ENCODE results near the gene CTNNB1.

The CTNNB1 gene

GRCh38 chr3:41220906-41221677 is 21.8 kb downstream of the CTNNB1 start:
- DNase-seq = no peak

DNA sequence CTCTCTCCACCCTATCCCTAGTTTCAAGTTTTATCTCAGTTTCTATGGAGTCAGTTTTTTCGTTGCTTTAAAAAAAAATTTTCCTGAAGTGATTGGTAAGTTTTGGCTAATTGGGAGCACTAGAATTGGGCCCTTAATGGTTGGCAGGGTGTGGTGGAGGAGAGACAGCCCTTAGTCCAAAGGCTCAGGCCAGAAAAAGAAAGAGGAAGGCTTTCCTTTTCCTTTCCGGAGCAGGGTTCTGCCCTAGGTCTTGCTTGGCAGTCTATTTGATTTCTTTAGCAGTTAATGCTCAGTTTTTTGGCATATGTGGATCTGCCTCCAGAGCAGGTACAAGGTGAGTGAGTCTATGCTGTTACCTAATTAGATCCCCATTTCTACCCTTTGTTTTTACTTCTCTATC is 22.7 kb downstream of the CTNNB1 start:
- no peak for DNase-seq

DNA sequence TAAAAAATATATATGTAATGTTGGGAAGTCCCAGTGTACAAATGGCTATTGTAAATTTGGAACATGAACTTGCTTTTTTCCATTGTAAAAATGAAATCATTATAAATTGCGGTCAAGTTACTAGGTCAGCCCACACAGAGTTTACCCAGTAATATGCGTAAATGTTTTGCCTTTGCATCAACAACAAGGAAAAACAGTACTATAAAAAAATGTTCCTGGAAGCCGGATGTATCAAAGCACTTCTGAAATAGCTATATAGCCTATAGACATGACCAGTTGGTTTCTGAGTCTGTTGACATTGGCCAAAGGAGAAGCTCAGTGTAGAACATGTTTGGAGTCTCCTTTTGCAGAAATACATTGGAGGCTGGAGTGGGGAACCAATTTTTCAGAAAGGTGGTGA is 23.2 kb downstream of the CTNNB1 start:
- no peak for DNase-seq

DNA sequence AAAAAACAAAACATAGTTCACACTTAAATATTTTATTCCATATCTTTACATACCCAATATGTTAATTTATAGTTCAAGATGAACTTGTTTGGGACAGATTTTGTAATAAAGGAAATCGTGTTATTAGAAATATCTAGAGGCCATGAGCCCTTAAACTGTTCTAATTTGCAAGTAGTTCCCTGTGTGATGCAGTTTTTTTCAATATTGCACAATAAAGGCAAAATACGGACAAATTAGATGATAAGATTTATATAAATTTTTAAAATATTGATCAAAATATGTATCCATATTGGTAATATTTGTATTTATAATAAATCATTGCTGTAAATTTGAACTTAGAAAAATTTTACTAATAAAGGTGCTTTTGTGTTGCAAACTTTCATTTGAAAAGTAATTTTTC is 23.8 kb downstream of the CTNNB1 start:
- no peak for DNase-seq

GRCh38 chr3:41223691-41224090 is 24.4 kb downstream of the CTNNB1 start:
- no peak for DNase-seq

DNA sequence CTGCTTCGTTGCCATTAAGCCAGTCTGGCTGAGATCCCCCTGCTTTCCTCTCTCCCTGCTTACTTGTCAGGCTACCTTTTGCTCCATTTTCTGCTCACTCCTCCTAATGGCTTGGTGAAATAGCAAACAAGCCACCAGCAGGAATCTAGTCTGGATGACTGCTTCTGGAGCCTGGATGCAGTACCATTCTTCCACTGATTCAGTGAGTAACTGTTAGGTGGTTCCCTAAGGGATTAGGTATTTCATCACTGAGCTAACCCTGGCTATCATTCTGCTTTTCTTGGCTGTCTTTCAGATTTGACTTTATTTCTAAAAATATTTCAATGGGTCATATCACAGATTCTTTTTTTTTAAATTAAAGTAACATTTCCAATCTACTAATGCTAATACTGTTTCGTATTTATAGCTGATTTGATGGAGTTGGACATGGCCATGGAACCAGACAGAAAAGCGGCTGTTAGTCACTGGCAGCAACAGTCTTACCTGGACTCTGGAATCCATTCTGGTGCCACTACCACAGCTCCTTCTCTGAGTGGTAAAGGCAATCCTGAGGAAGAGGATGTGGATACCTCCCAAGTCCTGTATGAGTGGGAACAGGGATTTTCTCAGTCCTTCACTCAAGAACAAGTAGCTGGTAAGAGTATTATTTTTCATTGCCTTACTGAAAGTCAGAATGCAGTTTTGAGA is 25.0 kb downstream of the CTNNB1 start:
- no peak for DNase-seq

DNA sequence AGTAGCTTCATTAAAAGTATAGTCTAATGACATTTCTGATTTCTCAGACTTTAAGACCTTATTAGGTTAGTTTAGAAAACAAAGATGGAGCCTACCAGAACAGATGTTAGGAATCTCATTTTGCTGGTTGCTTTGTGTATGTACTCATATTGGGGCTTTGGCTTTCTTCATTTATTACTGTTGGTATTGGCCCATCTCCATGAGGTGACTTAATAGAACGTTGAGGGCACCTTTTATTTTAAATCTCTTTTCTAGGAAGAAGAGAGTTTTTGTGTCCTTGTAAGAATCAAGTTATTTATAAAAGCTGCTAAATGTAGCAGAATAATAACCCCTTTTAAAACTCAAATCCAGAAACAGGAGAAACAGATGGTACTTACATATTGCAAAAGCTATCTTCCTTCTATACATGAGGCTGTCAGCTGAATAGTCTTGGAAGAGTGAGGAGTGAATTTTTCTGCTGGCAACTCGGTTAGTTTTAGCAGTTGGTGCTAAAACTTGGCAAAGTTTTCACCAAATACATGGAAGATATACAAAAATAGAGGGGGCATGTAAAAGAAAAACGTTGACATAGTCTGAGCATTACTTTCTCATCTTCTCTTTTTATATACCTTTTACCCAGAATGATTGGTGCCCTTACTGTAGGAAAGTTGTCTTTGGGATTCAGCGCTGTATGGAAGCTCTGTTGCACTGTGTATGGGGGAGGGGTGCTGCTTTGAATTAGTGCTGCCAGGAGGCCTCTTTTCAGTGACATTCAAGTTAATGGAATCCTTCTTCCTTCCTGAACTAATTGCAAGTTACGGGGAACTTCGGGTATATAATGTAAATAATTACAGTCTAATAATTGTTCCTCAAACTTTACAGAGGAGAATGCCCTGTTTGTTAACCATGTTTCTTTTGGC is 35.8 kb downstream of the CTNNB1 start:
- no peak for DNase-seq

GRCh38 chr3:41236228-41236627 is 36.9 kb downstream of the CTNNB1 start:
- DNase-seq = no peak

GRCh38 chr3:41237907-41238306 is 38.6 kb downstream of the CTNNB1 start:
- DNase-seq = no peak

DNA sequence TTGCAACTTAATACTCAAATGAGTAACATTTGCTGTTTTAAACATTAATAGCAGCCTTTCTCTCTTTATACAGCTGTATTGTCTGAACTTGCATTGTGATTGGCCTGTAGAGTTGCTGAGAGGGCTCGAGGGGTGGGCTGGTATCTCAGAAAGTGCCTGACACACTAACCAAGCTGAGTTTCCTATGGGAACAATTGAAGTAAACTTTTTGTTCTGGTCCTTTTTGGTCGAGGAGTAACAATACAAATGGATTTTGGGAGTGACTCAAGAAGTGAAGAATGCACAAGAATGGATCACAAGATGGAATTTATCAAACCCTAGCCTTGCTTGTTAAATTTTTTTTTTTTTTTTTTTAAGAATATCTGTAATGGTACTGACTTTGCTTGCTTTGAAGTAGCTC is 40.3 kb downstream of the CTNNB1 start:
- DNase-seq = no peak

DNA sequence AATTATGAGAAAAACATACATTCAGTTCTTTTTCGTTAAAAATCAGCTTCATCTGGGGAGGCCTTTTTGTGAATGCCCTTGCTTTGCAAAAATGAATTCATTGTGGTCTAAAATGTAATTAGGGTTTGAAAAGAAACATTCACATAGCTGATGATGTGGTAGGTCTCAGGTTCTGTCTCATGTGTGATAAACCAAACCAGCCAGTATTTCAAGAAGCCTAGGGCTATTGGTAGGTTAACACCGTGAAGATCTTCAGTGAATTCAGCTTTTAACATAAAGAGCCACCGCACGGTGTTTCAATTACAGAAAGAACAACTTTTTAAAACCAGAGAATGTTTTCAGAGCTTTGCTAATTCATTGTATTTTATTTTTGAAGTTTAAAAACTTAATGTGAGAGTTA is 41.9 kb downstream of the CTNNB1 start:
- no peak for DNase-seq

- DNase-seq = no peak
These were observed 42.7 kb downstream of the CTNNB1 start for GRCh38 chr3:41241800-41242571.

- no peak for DNase-seq
These were observed 43.9 kb downstream of the CTNNB1 start for GRCh38 chr3:41243183-41243582.

DNA sequence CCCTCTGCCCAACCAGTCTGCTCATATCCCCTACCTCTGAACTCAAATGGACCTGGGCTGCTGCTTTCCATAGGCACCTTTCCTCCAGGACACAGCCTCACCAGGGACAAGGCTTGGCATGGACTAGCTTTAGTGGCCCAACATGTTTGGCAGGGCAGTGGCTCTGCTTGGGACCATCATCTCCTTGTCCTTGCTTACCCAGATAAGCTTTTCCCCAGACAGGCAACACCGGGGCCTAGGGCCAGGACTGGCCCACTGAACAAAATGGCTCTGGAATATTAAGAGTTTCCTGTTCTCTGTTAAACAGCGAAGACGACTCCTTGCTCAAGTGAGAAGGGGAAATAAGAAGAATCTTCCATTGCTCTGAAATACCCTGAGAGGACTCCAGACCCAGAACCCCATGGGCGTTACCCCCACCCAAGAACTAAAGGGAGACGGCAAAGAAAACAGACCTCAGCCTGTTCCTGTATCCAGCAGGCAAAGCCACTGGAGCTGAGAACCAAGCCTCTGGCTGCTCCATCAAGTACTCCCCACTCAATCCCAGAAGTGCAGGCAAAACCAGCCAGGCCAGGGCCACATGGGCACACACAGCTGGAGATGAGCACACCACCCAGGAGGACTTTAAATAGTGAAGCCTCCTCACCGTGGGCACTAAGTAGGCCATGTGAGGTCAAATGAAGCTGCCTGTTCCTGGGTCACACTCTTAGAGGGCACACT is 45.5 kb downstream of the CTNNB1 start:
- DNase-seq = no peak

GRCh38 chr3:41247055-41248004 is 48.0 kb downstream of the CTNNB1 start:
- no peak for DNase-seq

DNA sequence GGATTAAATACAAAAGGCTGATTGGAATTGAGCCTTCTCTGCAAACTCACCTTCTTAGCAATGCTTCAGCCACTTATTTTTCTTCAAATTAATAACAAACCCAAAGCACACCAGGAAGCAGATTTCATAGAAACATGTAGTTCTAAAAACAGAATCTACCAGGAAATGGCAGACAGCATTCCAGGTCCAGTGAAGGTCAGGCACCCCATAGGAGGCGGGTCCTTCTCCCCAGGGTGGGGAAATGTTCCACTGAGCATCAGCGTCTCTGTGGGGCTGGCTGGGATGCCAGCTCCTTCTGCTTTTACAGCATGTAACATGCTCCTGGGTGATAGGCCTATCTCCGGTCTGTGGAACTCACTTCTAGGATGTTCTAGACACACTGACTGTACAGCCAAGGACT is 49.2 kb downstream of the CTNNB1 start:
- no peak for DNase-seq

- DNase-seq = no peak
These were observed 50.0 kb downstream of the CTNNB1 start for GRCh38 chr3:41249318-41249717.

- DNase-seq = no peak
These were observed 51.5 kb downstream of the CTNNB1 start for GRCh38 chr3:41250825-41251224.

DNA sequence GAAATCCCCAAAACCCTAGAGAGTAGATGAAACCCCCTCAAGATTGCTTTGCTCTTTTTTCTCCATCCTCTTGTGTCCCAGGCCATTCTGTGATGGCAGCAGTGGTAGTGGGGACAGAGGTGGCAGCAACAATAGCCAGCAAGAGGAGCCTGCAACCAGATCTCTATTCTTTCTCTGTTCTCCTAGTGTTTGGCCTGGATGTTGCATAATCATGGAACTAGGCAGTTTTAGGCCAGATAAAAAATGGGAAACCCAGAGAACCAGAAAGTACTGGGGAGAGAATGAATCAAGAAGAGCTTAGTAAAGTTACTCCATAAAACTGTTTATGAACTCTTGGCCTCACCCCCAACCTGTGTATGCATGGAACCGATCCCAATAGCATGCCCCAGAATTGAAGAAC is 52.3 kb downstream of the CTNNB1 start:
- no peak for DNase-seq

- no peak for DNase-seq
These were observed 59.0 kb downstream of the CTNNB1 start for GRCh38 chr3:41258239-41258800.

Measured in stimulated activated CD4-positive, alpha-beta T cell treated with anti-CD3 and anti-CD28 coated beads, Interleukin-2, amount 100 ng/mL, for 48 hours (primary cell).